HS-5 (cell line): ENCODE data around the gene ELFN2.

Experiments used
- DNase-seq: peaks from one replicate; pipeline ENCODE4 v3.0.0-alpha.2; 2012; ENCODE audit warnings: low read depth

The ELFN2 gene

GRCh38 chr22:37426706-37427134 is 559 bp downstream of the ELFN2 start:
- DNase-seq = no peak

GRCh38 chr22:37425800-37426705 is 1.2 kb downstream of the ELFN2 start:
- DNase-seq = no peak

GRCh38 chr22:37425369-37425768 is 1.9 kb downstream of the ELFN2 start:
- no peak for DNase-seq

- no peak for DNase-seq
Observed at GRCh38 chr22:37423283-37423682, 4.0 kb downstream of the ELFN2 start.

GRCh38 chr22:37421468-37421877 is 5.8 kb downstream of the ELFN2 start:
- no peak for DNase-seq

GRCh38 chr22:37420686-37421467 is 6.4 kb downstream of the ELFN2 start:
- no peak for DNase-seq

- no peak for DNase-seq
Observed at GRCh38 chr22:37419969-37420685, 7.2 kb downstream of the ELFN2 start.

GRCh38 chr22:37419370-37419968 is 7.8 kb downstream of the ELFN2 start:
- no peak for DNase-seq

GRCh38 chr22:37418627-37419369 is 8.5 kb downstream of the ELFN2 start:
- DNase-seq = no peak

GRCh38 chr22:37417677-37418348 is 9.5 kb downstream of the ELFN2 start:
- DNase-seq = no peak

GRCh38 chr22:37417264-37417663 is 10.0 kb downstream of the ELFN2 start:
- DNase-seq = no peak

- no peak for DNase-seq
Observed at GRCh38 chr22:37416827-37417226, 10.5 kb downstream of the ELFN2 start.

- no peak for DNase-seq
Observed at GRCh38 chr22:37416389-37416788, 10.9 kb downstream of the ELFN2 start.

- no peak for DNase-seq
Observed at GRCh38 chr22:37415210-37415609, 12.1 kb downstream of the ELFN2 start.

- DNase-seq = no peak
Observed at GRCh38 chr22:37414288-37414687, 13.0 kb downstream of the ELFN2 start.

- DNase-seq = no peak
Observed at GRCh38 chr22:37413546-37413945, 13.7 kb downstream of the ELFN2 start.

- no peak for DNase-seq
Observed at GRCh38 chr22:37412495-37413250, 14.6 kb downstream of the ELFN2 start.

GRCh38 chr22:37411655-37412054 is 15.6 kb downstream of the ELFN2 start:
- DNase-seq = no peak

GRCh38 chr22:37410174-37411055 is 16.9 kb downstream of the ELFN2 start:
- no peak for DNase-seq
